GM23338 (cell line): ENCODE data around the gene ANXA6. TPM values are rescaled to one million over a fixed set of nuclear protein-coding genes. Genes with fewer than 3 reads are reported as not detected.

Source experiments
- ATAC-seq: fragments of 200-7000 bp; cut with Tn5 transposase; 3 replicates; pipeline ENCODE4 v1.9.1; 2020
- DNase-seq: peaks from one replicate; pipeline ENCODE4 v3.0.0-alpha.2; 2015; ENCODE audit warnings: low spot score
- H2AFZ ChIP-seq: fragments of 200-600 bp; sonication (generic); 2 replicates; pipeline ENCODE4 v1.8.0; 2016; ENCODE audit warnings: antibody characterized with exemption, mild to moderate bottlenecking, moderate library complexity
- H3F3A ChIP-seq: fragments of 200-600 bp; sonication (generic); replicated peaks from 2 replicates; pipeline ENCODE4 v1.8.0; 2017; ENCODE audit warnings: antibody characterized with exemption, mixed run types, low read depth
- H3K27ac ChIP-seq: fragments of 200-600 bp; sonication (generic); 2 replicates; pipeline ENCODE4 v1.6.1; 2016; ENCODE audit warnings: low read depth
- H3K27me3 ChIP-seq: fragments of 200-600 bp; sonication (generic); 2 replicates; pipeline ENCODE4 v1.8.0; 2016; ENCODE audit warnings: mild to moderate bottlenecking, mixed run types, moderate library complexity; ENCODE audit not compliant: insufficient read depth
- H3K36me3 ChIP-seq: fragments of 200-600 bp; sonication (generic); 2 replicates; pipeline ENCODE4 v1.8.0; 2016; ENCODE audit warnings: mild to moderate bottlenecking; ENCODE audit not compliant: insufficient read depth
- H3K4me1 ChIP-seq: fragments of 200-600 bp; sonication (generic); 2 replicates; pipeline ENCODE4 v1.8.0; 2016; ENCODE audit warnings: mild to moderate bottlenecking, moderate library complexity; ENCODE audit not compliant: insufficient read depth
- H3K4me2 ChIP-seq: fragments of 200-600 bp; sonication (generic); 2 replicates; pipeline ENCODE4 v1.7.1; 2017; ENCODE audit warnings: mixed run types
- H3K4me3 ChIP-seq: fragments of 200-600 bp; sonication (generic); 2 replicates; pipeline ENCODE4 v1.6.1; 2016; ENCODE audit warnings: mixed run types
- H3K79me2 ChIP-seq: fragments of 200-600 bp; sonication (generic); replicated peaks from 2 replicates; pipeline ENCODE4 v1.8.0; 2017; ENCODE audit warnings: mild to moderate bottlenecking; ENCODE audit not compliant: insufficient read depth
- H3K9me2 ChIP-seq: fragments of 200-600 bp; sonication (generic); 2 replicates; pipeline ENCODE4 v1.8.0; 2017; ENCODE audit not compliant: insufficient read depth
- H4K20me1 ChIP-seq: fragments of 200-600 bp; sonication (generic); replicated peaks from 2 replicates; pipeline ENCODE4 v1.8.0; 2017; ENCODE audit warnings: mild to moderate bottlenecking; ENCODE audit not compliant: insufficient read depth
- H3K27ac Mint-ChIP-seq: 2 replicates; pipeline ENCODE4 v1.8.0; 2020; ENCODE audit warnings: inconsistent platforms, mild to moderate bottlenecking, moderate library complexity, mixed read lengths
- H3K27me3 Mint-ChIP-seq: 3 replicates; pipeline ENCODE4 v1.8.0; 2022; ENCODE audit warnings: low read depth, mild to moderate bottlenecking, moderate library complexity, mixed read lengths, inconsistent platforms; ENCODE audit not compliant: insufficient read depth, poor library complexity
- H3K36me3 Mint-ChIP-seq: 3 replicates; pipeline ENCODE4 v1.8.0; 2021; ENCODE audit warnings: low read depth, mild to moderate bottlenecking, inconsistent platforms, moderate library complexity, mixed read lengths
- H3K4me1 Mint-ChIP-seq: 3 replicates; pipeline ENCODE4 v1.8.0; 2020; ENCODE audit warnings: mild to moderate bottlenecking, inconsistent platforms, mixed read lengths
- H3K4me3 Mint-ChIP-seq: 3 replicates; pipeline ENCODE4 v1.8.0; 2021; ENCODE audit warnings: moderate library complexity, mild to moderate bottlenecking, inconsistent platforms, mixed read lengths
- H3K9me3 Mint-ChIP-seq: 3 replicates; pipeline ENCODE4 v1.8.0; 2020; ENCODE audit warnings: moderate library complexity, mild to moderate bottlenecking, inconsistent platforms, mixed read lengths
- CTCF ChIP-seq, 2 experiments: fragments of 200-600 bp in 1 of 2; sonication (generic) in 1 of 2; conservative IDR thresholded peaks; 2 replicates each; pipeline versions ENCODE4 v1.5.1 to v1.6.1; 2016 to 2017; ENCODE audit warnings: antibody characterized with exemption in 2 of 2, low read depth in 2 of 2, mild to moderate bottlenecking in 2 of 2, moderate library complexity in 1 of 2
- ETS1 ChIP-seq: IDR thresholded peaks from 2 replicates; pipeline ENCODE4 v1.6.1; 2016; ENCODE audit warnings: antibody characterized with exemption
- EZH2phosphoT487 ChIP-seq: fragments of 200-600 bp; sonication (generic); IDR thresholded peaks from one replicate; pipeline ENCODE4 v1.8.1; 2018; ENCODE audit warnings: antibody characterized with exemption; ENCODE audit not compliant: unreplicated experiment
- JUNB ChIP-seq: IDR thresholded peaks from one replicate; pipeline ENCODE4 v1.6.1; 2016; ENCODE audit warnings: antibody characterized with exemption; ENCODE audit not compliant: unreplicated experiment
- NANOG ChIP-seq: IDR thresholded peaks from 2 replicates; pipeline ENCODE4 v1.6.1; 2016; ENCODE audit warnings: antibody characterized with exemption, borderline replicate concordance
- POLR2AphosphoS5 ChIP-seq: IDR thresholded peaks from 2 replicates; pipeline ENCODE4 v1.6.1; 2016; ENCODE audit warnings: antibody characterized with exemption, low read depth
- polyA plus RNA-seq: library from polyadenylated mRNA; unstranded; fragments of >200 nt; fragmentation: Nextera tagmentation; extraction: Ambion mirVana; gene quantifications from 2 replicates; pipeline ENCODE4 v1.2.1, GENCODE V29; 2016
- total RNA-seq: library from RNA; depleted of rRNA; stranded (reverse); fragments of >200 nt; shearing (Covaris generic); gene quantifications from 2 replicates; pipeline ENCODE4 v1.2.3, GENCODE V29; 2014
- TF ChIP-seq, protein P1 (sequence below): IDR thresholded peaks from one replicate; pipeline ENCODE4 v1.6.1; 2018; ENCODE audit warnings: antibody characterized with exemption; ENCODE audit not compliant: unreplicated experiment

The ANXA6 gene
- total and polyA plus RNA-seq, 2 experiments from 2014 or later, result 26.5 to 110 TPM

DNA sequence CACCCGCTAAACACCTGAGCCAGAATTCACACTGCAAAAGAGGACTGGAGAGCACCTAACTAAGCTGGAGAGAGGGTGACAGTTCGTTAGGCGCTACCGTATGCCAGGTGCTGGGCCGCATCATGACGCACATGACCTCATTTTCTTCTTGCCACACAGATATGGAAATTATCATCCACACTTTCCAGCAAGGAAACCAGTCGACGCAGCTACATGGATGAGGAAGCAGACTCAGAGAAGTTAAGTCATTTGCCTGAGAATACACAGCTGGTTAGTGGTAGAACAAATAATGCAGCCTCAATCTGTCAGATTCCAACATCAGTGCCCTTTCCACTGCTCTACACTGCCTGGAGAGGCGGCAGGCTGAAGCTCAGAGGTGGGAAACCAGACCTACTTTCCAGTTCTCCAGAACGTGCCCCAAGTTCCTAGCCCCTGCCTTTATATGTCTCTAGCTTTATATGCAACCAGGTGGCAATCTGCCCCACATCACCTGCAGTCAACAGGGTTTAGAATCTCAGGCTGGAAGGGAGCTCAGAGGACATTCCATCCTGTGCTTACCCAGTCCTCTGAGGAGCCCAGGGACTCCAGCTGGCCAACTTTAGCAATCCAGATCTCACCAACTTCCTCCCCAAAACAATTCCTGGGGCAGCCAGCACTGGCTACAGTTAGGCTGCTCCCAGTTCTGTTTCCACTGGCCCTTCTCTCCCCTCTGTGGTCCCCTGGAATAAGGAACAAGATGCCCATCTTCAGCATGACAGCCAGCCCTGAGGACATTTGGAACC lies 85.5 kb downstream of the ANXA6 start:
- Histone ChIP-seq H3K79me2 (peaks cover 16% of the 10 kb centered on the region), H3K4me1 (no peaks in the 10 kb centered on the region), H4K20me1 (peaks cover 13% of the 10 kb centered on the region), H3K36me3 (no peaks in the 10 kb centered on the region), H2AFZ (no peak overlapping the region), H3F3A (no peaks in the 10 kb centered on the region), H3K27me3 (no peaks in the 10 kb centered on the region), H3K9me2 (no peaks in the 10 kb centered on the region), H3K4me2 (no peak overlapping the region), H3K27ac (no peak overlapping the region), H3K4me3 (no peak overlapping the region)
- H3K27me3 Mint-ChIP-seq, result peaks cover 6% of the 10 kb centered on the region
- no peak overlapping the region for H3K4me3 Mint-ChIP-seq
- no peaks in the 10 kb centered on the region for H3K9me3 Mint-ChIP-seq
- peaks cover 9% of the 10 kb centered on the region; the same call in 2 of the 3 replicates for H3K4me1 Mint-ChIP-seq
- DNase-seq (no peak), ATAC-seq (no peak)
- TF ChIP-seq POLR2AphosphoS5, result no peak
- H3K27ac Mint-ChIP-seq, result no peak overlapping the region; the same call in 1 of the 2 replicates
- peaks cover 8% of the 10 kb centered on the region; the same call in 2 of the 3 replicates for H3K36me3 Mint-ChIP-seq

DNA sequence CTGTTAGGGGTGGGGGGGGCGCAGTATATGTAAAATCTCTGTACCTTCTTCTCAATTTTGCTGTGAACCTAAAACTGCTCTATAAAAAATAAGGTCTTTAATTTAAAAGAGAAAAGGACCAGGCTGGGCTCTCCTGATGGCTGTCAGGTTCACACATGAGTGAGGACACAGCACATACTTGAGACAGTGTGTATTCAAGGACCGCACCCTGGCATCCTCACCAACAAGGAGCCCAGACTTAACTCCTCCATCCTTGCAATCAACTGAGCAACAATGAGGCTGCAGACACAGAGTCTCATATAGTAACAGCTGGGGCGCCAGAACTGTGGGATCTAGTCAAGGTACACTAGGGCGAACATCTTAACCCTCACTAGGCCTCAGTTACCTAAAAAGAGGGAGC lies 86.6 kb downstream of the ANXA6 start:
- Histone ChIP-seq H3K4me1 (no peaks in the 10 kb centered on the region), H3K79me2 (peaks cover 16% of the 10 kb centered on the region), H3K27me3 (no peaks in the 10 kb centered on the region), H3K9me2 (no peaks in the 10 kb centered on the region), H3K27ac (no peak overlapping the region), H2AFZ (no peak overlapping the region), H3K4me2 (no peak overlapping the region), H3F3A (no peaks in the 10 kb centered on the region), H3K4me3 (no peak overlapping the region), H4K20me1 (peaks cover 9% of the 10 kb centered on the region), H3K36me3 (no peaks in the 10 kb centered on the region)
- Mint-ChIP-seq H3K9me3 (no peaks in the 10 kb centered on the region), H3K27ac (no peak overlapping the region), H3K4me3 (no peak overlapping the region), H3K27me3 (peaks cover 6% of the 10 kb centered on the region), H3K4me1 (peaks cover 15% of the 10 kb centered on the region), H3K36me3 (peaks cover 8% of the 10 kb centered on the region; the same call in 2 of the 3 replicates)
- TF ChIP-seq ETS1, result no peak
- TF ChIP-seq NANOG, result no peak
- no peak for TF ChIP-seq POLR2AphosphoS5
- no peak for ATAC-seq
- DNase-seq, result no peak

- no peak overlapping the region for H3K4me3 Mint-ChIP-seq
- Histone ChIP-seq H2AFZ (no peak overlapping the region), H3K79me2 (peaks cover 16% of the 10 kb centered on the region), H3K27ac (no peak overlapping the region), H3K4me2 (no peak overlapping the region), H3K36me3 (no peaks in the 10 kb centered on the region), H4K20me1 (peaks cover 9% of the 10 kb centered on the region), H3K4me1 (no peaks in the 10 kb centered on the region), H3F3A (no peaks in the 10 kb centered on the region), H3K27me3 (no peaks in the 10 kb centered on the region), H3K4me3 (no peak overlapping the region), H3K9me2 (no peaks in the 10 kb centered on the region)
- peaks cover 6% of the 10 kb centered on the region for H3K27me3 Mint-ChIP-seq
- H3K4me1 Mint-ChIP-seq, result peaks cover 15% of the 10 kb centered on the region
- peaks cover 8% of the 10 kb centered on the region; the same call in 2 of the 3 replicates for H3K36me3 Mint-ChIP-seq
- no peak overlapping the region for H3K27ac Mint-ChIP-seq
- DNase-seq (no peak), ATAC-seq (no peak)
- H3K9me3 Mint-ChIP-seq, result no peaks in the 10 kb centered on the region
- no peak for TF ChIP-seq ETS1
- TF ChIP-seq EZH2phosphoT487, result no peak
- no peak for TF ChIP-seq JUNB
- TF ChIP-seq, protein P1, sequence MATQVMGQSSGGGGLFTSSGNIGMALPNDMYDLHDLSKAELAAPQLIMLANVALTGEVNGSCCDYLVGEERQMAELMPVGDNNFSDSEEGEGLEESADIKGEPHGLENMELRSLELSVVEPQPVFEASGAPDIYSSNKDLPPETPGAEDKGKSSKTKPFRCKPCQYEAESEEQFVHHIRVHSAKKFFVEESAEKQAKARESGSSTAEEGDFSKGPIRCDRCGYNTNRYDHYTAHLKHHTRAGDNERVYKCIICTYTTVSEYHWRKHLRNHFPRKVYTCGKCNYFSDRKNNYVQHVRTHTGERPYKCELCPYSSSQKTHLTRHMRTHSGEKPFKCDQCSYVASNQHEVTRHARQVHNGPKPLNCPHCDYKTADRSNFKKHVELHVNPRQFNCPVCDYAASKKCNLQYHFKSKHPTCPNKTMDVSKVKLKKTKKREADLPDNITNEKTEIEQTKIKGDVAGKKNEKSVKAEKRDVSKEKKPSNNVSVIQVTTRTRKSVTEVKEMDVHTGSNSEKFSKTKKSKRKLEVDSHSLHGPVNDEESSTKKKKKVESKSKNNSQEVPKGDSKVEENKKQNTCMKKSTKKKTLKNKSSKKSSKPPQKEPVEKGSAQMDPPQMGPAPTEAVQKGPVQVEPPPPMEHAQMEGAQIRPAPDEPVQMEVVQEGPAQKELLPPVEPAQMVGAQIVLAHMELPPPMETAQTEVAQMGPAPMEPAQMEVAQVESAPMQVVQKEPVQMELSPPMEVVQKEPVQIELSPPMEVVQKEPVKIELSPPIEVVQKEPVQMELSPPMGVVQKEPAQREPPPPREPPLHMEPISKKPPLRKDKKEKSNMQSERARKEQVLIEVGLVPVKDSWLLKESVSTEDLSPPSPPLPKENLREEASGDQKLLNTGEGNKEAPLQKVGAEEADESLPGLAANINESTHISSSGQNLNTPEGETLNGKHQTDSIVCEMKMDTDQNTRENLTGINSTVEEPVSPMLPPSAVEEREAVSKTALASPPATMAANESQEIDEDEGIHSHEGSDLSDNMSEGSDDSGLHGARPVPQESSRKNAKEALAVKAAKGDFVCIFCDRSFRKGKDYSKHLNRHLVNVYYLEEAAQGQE, result no peak
- TF ChIP-seq CTCF (conservative IDR thresholded peaks at IDR 0.05; ENCODE audit: low read depth in 2 of 2), result no peak
These were observed 87.1 kb downstream of the ANXA6 start for GRCh38 chr5:151070449-151070848.
